Gastroesophageal sphincter (tissue), 3 donors: ENCODE results near the gene A1BG.

Source experiments
- EP300 ChIP-seq: sonication (generic); formaldehyde crosslinking; IDR thresholded peaks from one replicate; pipeline ENCODE4 v1.6.1; 2017; ENCODE audit warnings: antibody characterized with exemption, mild to moderate bottlenecking
- POLR2A ChIP-seq, 2 donors: fragments of 450-650 bp; IDR thresholded peaks; one replicate each; pipeline ENCODE4 v1.6.1; 2017; ENCODE audit warnings: antibody characterized with exemption in 2 of 2, mild to moderate bottlenecking in 2 of 2, moderate library complexity in 1 of 2
- TF ChIP-seq, protein P1 (sequence below), 4 experiments: fragments of 200-600 bp in 2 of 4; fragments of 450-650 bp in 2 of 4; sonication (generic) in 1 of 4; IDR thresholded peaks; one replicate each; pipeline ENCODE4 v1.5.1; 2017 to 2019; ENCODE audit warnings: antibody characterized with exemption in 4 of 4, mild to moderate bottlenecking in 2 of 4, moderate library complexity in 2 of 4

DNA sequence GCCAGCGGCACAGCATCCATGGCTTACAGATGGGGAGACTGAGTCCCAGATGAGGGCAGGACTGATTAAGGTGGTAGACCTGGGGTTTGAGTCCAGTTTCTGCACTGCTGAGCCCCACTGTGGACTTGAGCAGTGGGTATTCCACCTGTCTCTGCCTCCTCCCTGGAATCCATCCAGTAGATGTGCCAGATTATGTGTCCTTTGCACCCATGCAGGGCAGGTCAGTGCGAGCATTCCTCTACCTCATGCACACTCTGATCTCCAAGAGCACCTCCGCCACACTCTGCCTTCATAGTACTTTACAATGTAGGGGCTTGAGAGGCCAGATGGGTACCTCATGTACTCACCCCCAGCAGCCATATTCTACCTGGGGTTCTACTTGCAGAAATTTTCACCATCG, 16.5 kb downstream of the A1BG start:
- TF ChIP-seq, protein P1, sequence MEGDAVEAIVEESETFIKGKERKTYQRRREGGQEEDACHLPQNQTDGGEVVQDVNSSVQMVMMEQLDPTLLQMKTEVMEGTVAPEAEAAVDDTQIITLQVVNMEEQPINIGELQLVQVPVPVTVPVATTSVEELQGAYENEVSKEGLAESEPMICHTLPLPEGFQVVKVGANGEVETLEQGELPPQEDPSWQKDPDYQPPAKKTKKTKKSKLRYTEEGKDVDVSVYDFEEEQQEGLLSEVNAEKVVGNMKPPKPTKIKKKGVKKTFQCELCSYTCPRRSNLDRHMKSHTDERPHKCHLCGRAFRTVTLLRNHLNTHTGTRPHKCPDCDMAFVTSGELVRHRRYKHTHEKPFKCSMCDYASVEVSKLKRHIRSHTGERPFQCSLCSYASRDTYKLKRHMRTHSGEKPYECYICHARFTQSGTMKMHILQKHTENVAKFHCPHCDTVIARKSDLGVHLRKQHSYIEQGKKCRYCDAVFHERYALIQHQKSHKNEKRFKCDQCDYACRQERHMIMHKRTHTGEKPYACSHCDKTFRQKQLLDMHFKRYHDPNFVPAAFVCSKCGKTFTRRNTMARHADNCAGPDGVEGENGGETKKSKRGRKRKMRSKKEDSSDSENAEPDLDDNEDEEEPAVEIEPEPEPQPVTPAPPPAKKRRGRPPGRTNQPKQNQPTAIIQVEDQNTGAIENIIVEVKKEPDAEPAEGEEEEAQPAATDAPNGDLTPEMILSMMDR (IDR thresholded peaks at IDR 0.05): no peak
- TF ChIP-seq POLR2A (IDR thresholded peaks at IDR 0.05) (no peak), EP300 (no peak)
